Retinal pigment epithelial cell (primary cell): ENCODE results near the gene KRT13.

Experiments
- DNase-seq: peaks from one replicate; pipeline ENCODE4 v3.0.0-alpha.2; 2010; ENCODE audit warnings: low read depth
- H3K4me3 ChIP-seq: 2 replicates; pipeline ENCODE4 v1.5.1; 2011; ENCODE audit warnings: mild to moderate bottlenecking, low read length, control low read depth, moderate library complexity
- CTCF ChIP-seq: conservative IDR thresholded peaks from 2 replicates; pipeline ENCODE4 v1.5.1; 2011; ENCODE audit warnings: low read depth, low read length, control low read depth, inconsistent platforms

KRT13 gene

GRCh38 chr17:41486809-41487530 lies 18.4 kb downstream of the KRT13 start:
- peak; percentile 47 for TF ChIP-seq CTCF
- no peak for DNase-seq
- H3K4me3 ChIP-seq = no peak overlapping the region

- H3K4me3 ChIP-seq = no peak overlapping the region
- no peak for TF ChIP-seq CTCF
- no peak for DNase-seq
Measured at GRCh38 chr17:41486316-41486715, 19.1 kb downstream of the KRT13 start.

DNA sequence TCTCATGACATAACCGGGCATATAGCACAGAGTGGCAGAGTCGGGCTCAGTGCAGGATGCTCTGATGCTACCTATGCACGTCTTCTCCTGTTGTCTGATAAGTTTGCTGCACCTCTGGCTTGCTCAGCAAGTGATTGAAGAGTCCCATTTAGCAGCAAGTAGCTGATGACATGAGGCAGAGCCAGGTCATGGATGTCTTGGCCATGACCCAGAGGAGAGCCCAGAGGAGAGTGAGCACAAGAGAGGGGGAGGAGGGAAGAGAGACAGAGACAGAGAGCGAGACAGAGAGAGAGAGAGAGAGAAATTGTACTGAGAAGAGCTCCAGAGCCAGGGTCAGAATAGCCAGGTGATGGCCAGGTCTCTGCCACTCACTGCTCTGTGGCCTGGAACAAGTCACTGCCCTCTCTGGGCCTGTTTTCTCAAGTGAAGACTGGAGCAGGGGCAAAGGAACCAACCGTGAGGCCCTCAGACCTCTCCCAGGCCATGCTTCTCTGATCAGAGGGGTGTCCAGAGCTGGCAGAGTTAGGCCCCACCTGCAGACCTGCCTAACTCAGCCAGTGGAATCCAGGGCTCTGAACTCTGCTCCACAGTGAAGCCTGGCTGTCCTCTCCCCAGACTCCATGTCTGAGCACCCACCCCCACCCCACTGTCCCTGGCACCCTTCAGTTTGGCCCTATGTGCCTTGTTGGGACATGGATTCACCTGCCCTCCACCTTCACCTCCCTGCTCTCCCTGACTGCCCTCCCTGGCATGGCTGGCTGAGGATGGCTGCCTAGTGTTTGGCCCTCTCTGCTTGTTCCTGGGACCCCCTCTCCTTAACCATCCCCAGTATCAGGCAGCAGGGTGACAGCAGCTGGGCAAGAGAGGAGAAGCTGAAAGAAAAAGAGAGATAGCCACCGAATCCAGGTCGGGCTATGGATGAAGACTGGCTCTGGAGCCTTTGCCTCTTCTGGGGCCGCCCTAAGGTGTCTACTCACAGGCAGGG lies 20.2 kb downstream of the KRT13 start:
- DNase-seq = no peak
- H3K4me3 ChIP-seq = no peak overlapping the region
- no peak for TF ChIP-seq CTCF

DNA sequence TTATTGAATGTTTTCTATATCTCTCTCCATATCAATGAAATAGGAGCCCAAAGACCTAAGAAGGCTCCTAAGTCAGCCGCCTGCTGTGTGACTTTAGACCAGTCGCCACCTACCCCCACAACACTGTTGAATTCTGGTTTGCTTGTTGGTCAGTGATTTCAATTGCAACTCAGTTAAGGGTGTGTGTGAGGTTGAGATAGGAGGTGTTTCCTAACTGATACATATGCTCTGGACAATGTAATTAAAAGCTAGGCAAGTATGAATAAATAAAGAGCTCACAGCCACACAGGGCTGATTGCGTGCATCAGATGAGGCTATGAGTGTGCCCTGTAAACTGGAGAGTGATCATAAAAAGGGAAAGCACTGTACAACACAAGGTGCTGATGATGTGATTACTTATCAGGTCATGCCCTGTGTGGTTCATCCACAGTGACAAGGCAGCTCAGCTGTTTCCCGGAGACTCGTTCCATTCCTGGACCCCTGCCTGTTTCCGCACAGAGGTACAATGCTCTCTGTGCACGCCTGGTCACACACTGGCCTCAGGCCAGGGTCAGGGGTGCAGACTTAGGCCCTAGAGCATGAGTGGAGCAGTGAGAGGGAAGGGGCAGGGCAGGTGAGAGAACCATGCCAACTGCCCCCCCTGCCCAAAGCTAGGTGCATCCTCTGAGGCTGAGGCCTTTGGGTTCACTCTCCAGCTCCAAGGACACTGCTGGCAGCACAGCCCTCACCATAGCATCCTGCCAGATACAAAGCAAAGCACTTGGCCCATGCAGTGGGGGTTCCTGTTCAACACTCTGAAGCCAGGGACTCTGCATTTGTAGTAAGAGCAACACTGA lies 21.2 kb downstream of the KRT13 start:
- H3K4me3 ChIP-seq = no peak overlapping the region
- no peak for DNase-seq
- TF ChIP-seq CTCF = no peak

DNA sequence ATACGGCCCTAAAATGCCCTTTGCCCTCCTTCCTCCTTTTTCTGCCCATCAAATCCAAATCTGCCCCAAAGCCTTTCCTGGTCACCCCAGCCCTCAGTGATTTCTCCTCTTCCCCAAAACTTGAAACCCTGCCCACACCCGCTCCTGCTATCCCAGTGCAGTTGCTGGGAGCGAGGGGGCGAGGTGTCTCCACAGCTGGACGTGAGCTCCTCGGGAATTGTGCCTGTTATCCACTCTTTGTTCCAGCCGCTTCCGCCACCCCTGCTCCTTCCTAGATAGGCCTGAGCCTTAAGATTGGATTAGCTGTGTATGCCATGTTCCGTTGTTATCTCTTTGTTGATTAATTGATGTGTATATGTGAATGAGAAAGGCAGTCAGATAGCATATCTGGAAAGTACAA lies 21.9 kb downstream of the KRT13 start:
- DNase-seq = no peak
- TF ChIP-seq CTCF = no peak
- H3K4me3 ChIP-seq = no peak overlapping the region

- no peak within 1 kb of the TSS for H3K4me3 ChIP-seq
- no peak for TF ChIP-seq CTCF
- DNase-seq = no peak
Measured at GRCh38 chr17:41481036-41481435, 24.4 kb downstream of the KRT13 start, which contains the start of gene KRT35. Gene KRT35, minus strand, starts transcription at chr17:41481151. Its CDS starts 54 bp downstream, at chr17:41481097.
